Measurements from ENCODE around the gene ZFP42. TPM values are rescaled to one million over a fixed set of nuclear protein-coding genes. Genes with fewer than 3 reads are reported as not detected.
A peak's percentile ranks its signal among the peaks of the same experiment; 100 is the strongest.

Gene ZFP42
- total RNA-seq, 1 experiment from 2014 or later, result not detected

GRCh38 chr4:188005561-188005960 is 10.0 kb downstream of the ZFP42 start:
- no peak for DNase-seq (ENCODE audit: low read depth in 1 of 2, low spot score in 2 of 2)
- no peak overlapping the region for H3K27ac ChIP-seq
- H3K27me3 ChIP-seq (replicated peaks), result no peaks in the 10 kb centered on the region
- no peaks in the 10 kb centered on the region for H3K4me1 ChIP-seq (replicated peaks)
- H3K4me3 ChIP-seq, result no peak overlapping the region
- no peaks in the 10 kb centered on the region for H3K36me3 ChIP-seq
- H3K9me3 ChIP-seq (replicated peaks), result peaks cover 2% of the 10 kb centered on the region; the same call in 1 of the 2 replicates

- Histone ChIP-seq H3K36me3 (no peaks in the 10 kb centered on the region), H3K4me1 (replicated peaks) (no peaks in the 10 kb centered on the region), H3K27ac (no peak overlapping the region), H3K9me3 (replicated peaks) (peaks cover 2% of the 10 kb centered on the region; the same call in 1 of the 2 replicates), H3K27me3 (replicated peaks) (no peaks in the 10 kb centered on the region), H3K4me3 (no peak overlapping the region)
- no peak for DNase-seq (ENCODE audit: low read depth in 1 of 2, low spot score in 2 of 2)
These were observed 10.8 kb downstream of the ZFP42 start for GRCh38 chr4:188006285-188006848.

GRCh38 chr4:188008377-188008776 is 12.8 kb downstream of the ZFP42 start:
- H3K4me3 ChIP-seq, result no peak overlapping the region
- no peak overlapping the region for H3K27ac ChIP-seq
- peak in 1 of 2 experiments; percentile 12 for DNase-seq (ENCODE audit: low read depth in 1 of 2, low spot score in 2 of 2)

GRCh38 chr4:188012426-188012945 is 16.9 kb downstream of the ZFP42 start:
- H3K27me3 ChIP-seq (replicated peaks), result no peaks in the 10 kb centered on the region
- H3K36me3 ChIP-seq, result no peaks in the 10 kb centered on the region
- DNase-seq (ENCODE audit: low read depth in 1 of 2, low spot score in 2 of 2), result no peak

More at GRCh38 chr4:188008377-188008776, 12.8 kb downstream of the ZFP42 start:
- Histone ChIP-seq H3K36me3 (no peaks in the 10 kb centered on the region), H3K27me3 (replicated peaks) (no peaks in the 10 kb centered on the region), H3K4me1 (replicated peaks) (no peaks in the 10 kb centered on the region), H3K9me3 (replicated peaks) (peaks cover 2% of the 10 kb centered on the region; the same call in 1 of the 2 replicates)

GRCh38 chr4:188015025-188015940 is 19.7 kb downstream of the ZFP42 start:
- Histone ChIP-seq H3K36me3 (no peaks in the 10 kb centered on the region), H3K27ac (peak overlapping the region; percentile 37; the same call in 1 of the 2 replicates), H3K9me3 (replicated peaks) (no peaks in the 10 kb centered on the region; the same call in 1 of the 2 replicates), H3K27me3 (replicated peaks) (no peaks in the 10 kb centered on the region), H3K4me3 (no peak overlapping the region), H3K4me1 (replicated peaks) (peaks cover 6% of the 10 kb centered on the region; the same call in 1 of the 2 replicates)
- peak in 1 of 2 experiments; percentile 27 for DNase-seq (ENCODE audit: low read depth in 1 of 2, low spot score in 2 of 2)

More at GRCh38 chr4:188012426-188012945, 16.9 kb downstream of the ZFP42 start:
- Histone ChIP-seq H3K27ac (no peak overlapping the region), H3K4me1 (replicated peaks) (peaks cover 6% of the 10 kb centered on the region; the same call in 1 of the 2 replicates), H3K4me3 (no peak overlapping the region), H3K9me3 (replicated peaks) (peaks cover 2% of the 10 kb centered on the region; the same call in 1 of the 2 replicates)

- H3K27ac ChIP-seq, result no peak overlapping the region
- H3K36me3 ChIP-seq, result no peaks in the 10 kb centered on the region
- no peaks in the 10 kb centered on the region; the same call in 1 of the 2 replicates for H3K9me3 ChIP-seq (replicated peaks)
- DNase-seq (ENCODE audit: low read depth in 1 of 2, low spot score in 2 of 2), result no peak
- H3K4me3 ChIP-seq, result no peak overlapping the region
- H3K4me1 ChIP-seq (replicated peaks), result peaks cover 6% of the 10 kb centered on the region; the same call in 1 of the 2 replicates
- no peaks in the 10 kb centered on the region for H3K27me3 ChIP-seq (replicated peaks)
These were observed 21.2 kb downstream of the ZFP42 start for GRCh38 chr4:188016754-188017153.

- Histone ChIP-seq H3K27ac (no peak overlapping the region), H3K4me1 (replicated peaks) (peaks cover 6% of the 10 kb centered on the region; the same call in 1 of the 2 replicates), H3K27me3 (replicated peaks) (no peaks in the 10 kb centered on the region), H3K36me3 (no peaks in the 10 kb centered on the region), H3K9me3 (replicated peaks) (no peaks in the 10 kb centered on the region; the same call in 1 of the 2 replicates), H3K4me3 (no peak overlapping the region)
- DNase-seq (ENCODE audit: low read depth in 1 of 2, low spot score in 2 of 2), result no peak
These were observed 22.7 kb downstream of the ZFP42 start for GRCh38 chr4:188018262-188018661.

GRCh38 chr4:188021548-188022249 is 26.1 kb downstream of the ZFP42 start:
- no peaks in the 10 kb centered on the region for H3K27me3 ChIP-seq (replicated peaks)
- no peaks in the 10 kb centered on the region for H3K36me3 ChIP-seq
- 0 out of 2 replicates have a peak, but pooled peaks cover 5% of the 10 kb centered on the region for H3K9me3 ChIP-seq (replicated peaks)
- no peaks in the 10 kb centered on the region for H3K4me1 ChIP-seq (replicated peaks)
- DNase-seq (ENCODE audit: low read depth in 1 of 2, low spot score in 2 of 2), result no peak
- no peak overlapping the region for H3K4me3 ChIP-seq
- H3K27ac ChIP-seq, result no peak overlapping the region

- H3K4me3 ChIP-seq, result no peak overlapping the region
- no peak for DNase-seq (ENCODE audit: low read depth in 1 of 2, low spot score in 2 of 2)
- no peaks in the 10 kb centered on the region for H3K27me3 ChIP-seq (replicated peaks)
- no peak overlapping the region for H3K27ac ChIP-seq
- H3K4me1 ChIP-seq (replicated peaks), result no peaks in the 10 kb centered on the region
- 0 out of 2 replicates have a peak, but pooled peaks cover 5% of the 10 kb centered on the region for H3K9me3 ChIP-seq (replicated peaks)
- no peaks in the 10 kb centered on the region for H3K36me3 ChIP-seq
These were observed 28.1 kb downstream of the ZFP42 start for GRCh38 chr4:188023682-188024081.

- DNase-seq (ENCODE audit: low read depth in 1 of 2, low spot score in 2 of 2), result no peak
- Histone ChIP-seq H3K27me3 (replicated peaks) (no peaks in the 10 kb centered on the region), H3K4me3 (no peak overlapping the region), H3K9me3 (replicated peaks) (0 out of 2 replicates have a peak, but pooled peaks cover 5% of the 10 kb centered on the region), H3K4me1 (replicated peaks) (no peaks in the 10 kb centered on the region), H3K36me3 (no peaks in the 10 kb centered on the region), H3K27ac (no peak overlapping the region)
These were observed 29.9 kb downstream of the ZFP42 start for GRCh38 chr4:188025476-188025875.

GRCh38 chr4:188029114-188029513 is 33.5 kb downstream of the ZFP42 start:
- no peak for DNase-seq (ENCODE audit: low read depth in 1 of 2, low spot score in 2 of 2)
- Histone ChIP-seq H3K9me3 (replicated peaks) (0 out of 2 replicates have a peak, but pooled peaks cover 3% of the 10 kb centered on the region), H3K27me3 (replicated peaks) (no peaks in the 10 kb centered on the region), H3K4me3 (no peak overlapping the region), H3K27ac (no peak overlapping the region), H3K4me1 (replicated peaks) (no peaks in the 10 kb centered on the region), H3K36me3 (no peaks in the 10 kb centered on the region)

- Histone ChIP-seq H3K27ac (no peak overlapping the region), H3K4me1 (replicated peaks) (no peaks in the 10 kb centered on the region), H3K4me3 (no peak overlapping the region), H3K9me3 (replicated peaks) (0 out of 2 replicates have a peak, but pooled peaks cover 3% of the 10 kb centered on the region), H3K27me3 (replicated peaks) (no peaks in the 10 kb centered on the region), H3K36me3 (no peaks in the 10 kb centered on the region)
- DNase-seq (ENCODE audit: low read depth in 1 of 2, low spot score in 2 of 2), result no peak
These were observed 34.8 kb downstream of the ZFP42 start for GRCh38 chr4:188030401-188030800.

- Histone ChIP-seq H3K27me3 (replicated peaks) (no peaks in the 10 kb centered on the region), H3K4me1 (replicated peaks) (no peaks in the 10 kb centered on the region), H3K4me3 (no peak overlapping the region), H3K9me3 (replicated peaks) (no peaks in the 10 kb centered on the region), H3K27ac (no peak overlapping the region), H3K36me3 (no peaks in the 10 kb centered on the region)
- no peak for DNase-seq (ENCODE audit: low read depth in 1 of 2, low spot score in 2 of 2)
These were observed 36.2 kb downstream of the ZFP42 start for GRCh38 chr4:188031751-188032150.

Data from SJSA1 (cell line).